Caco-2 (cell line): ENCODE results near the gene ELAVL1. TPM values are rescaled to one million over a fixed set of nuclear protein-coding genes. Genes with fewer than 3 reads are reported as not detected.

Experiments
- BruUV-seq: library from RNA; stranded (reverse); fragments of 400-500 nt; replicated peaks from 2 replicates; lab custom pipeline; 2021; lab: Mats Ljungman, UMichigan
- CTCF ChIA-PET: fragments of 300-600 bp; sonication (Branson Sonifier 250); formaldehyde crosslinking; loops from one replicate; lab custom pipeline; 2022; ENCODE audit warnings: antibody characterized with exemption; lab: Charles Lee
- POLR2A ChIA-PET: fragments of 300-600 bp; sonication (Branson Sonifier 250); formaldehyde crosslinking; loops from one replicate; lab custom pipeline; 2022; ENCODE audit warnings: antibody characterized with exemption; lab: Charles Lee
- DNase-seq, 2 experiments: peaks; one replicate each; pipeline versions ENCODE4 v3.0.0 to v3.0.0-alpha.2; 2020 to 2022
- H3K27me3 ChIP-seq: replicated peaks from 2 replicates; pipeline ENCODE4 v1.6.0; 2011; ENCODE audit warnings: low read length; ENCODE audit not compliant: control insufficient read depth, insufficient read depth
- H3K36me3 ChIP-seq: 2 replicates; pipeline ENCODE4 v1.5.1; 2011; ENCODE audit warnings: low read length; ENCODE audit not compliant: control insufficient read depth, insufficient read depth
- H3K4me1 ChIP-seq: fragments of 250-450 bp; sonication (Bioruptor Pico); 2 replicates; pipeline ENCODE4 v1.5.1; 2020; ENCODE audit warnings: mild to moderate bottlenecking
- H3K4me3 ChIP-seq: 2 replicates; pipeline ENCODE4 v1.5.1; 2011; ENCODE audit warnings: low read depth, mild to moderate bottlenecking, control low read depth, low read length
- H3K9me3 ChIP-seq: fragments of 250-450 bp; sonication (Bioruptor Pico); 2 replicates; pipeline ENCODE4 v1.5.1; 2020; ENCODE audit warnings: mild to moderate bottlenecking, moderate library complexity
- H3K27ac Mint-ChIP-seq: one replicate; pipeline ENCODE4 v1.8.0; 2022; ENCODE audit warnings: mixed read lengths; ENCODE audit not compliant: unreplicated experiment
- H3K27me3 Mint-ChIP-seq: one replicate; pipeline ENCODE4 v1.8.0; 2022; ENCODE audit warnings: mixed read lengths; ENCODE audit not compliant: insufficient read depth, unreplicated experiment
- H3K36me3 Mint-ChIP-seq: one replicate; pipeline ENCODE4 v1.8.0; 2022; ENCODE audit warnings: mild to moderate bottlenecking, mixed read lengths; ENCODE audit not compliant: insufficient read depth, unreplicated experiment
- H3K4me1 Mint-ChIP-seq: one replicate; pipeline ENCODE4 v1.8.0; 2022; ENCODE audit warnings: low read depth, mixed read lengths; ENCODE audit not compliant: unreplicated experiment
- H3K4me3 Mint-ChIP-seq: one replicate; pipeline ENCODE4 v1.8.0; 2022; ENCODE audit warnings: mild to moderate bottlenecking, moderate library complexity, mixed read lengths; ENCODE audit not compliant: unreplicated experiment
- H3K9me3 Mint-ChIP-seq: one replicate; pipeline ENCODE4 v1.8.0; 2022; ENCODE audit warnings: mixed read lengths; ENCODE audit not compliant: unreplicated experiment
- CTCF ChIP-seq, 2 experiments: fragments of 200-600 bp in 1 of 2; IDR thresholded peaks; 1 replicate in 1 of 2; 2 replicates in 1 of 2; pipeline versions ENCODE4 v1.5.1 to v1.8.0; 2011 to 2022; ENCODE audit warnings: antibody characterized with exemption in 1 of 2, control low read depth in 1 of 2, inconsistent platforms in 1 of 2, low read depth in 1 of 2, low read length in 1 of 2, mild to moderate bottlenecking in 1 of 2, moderate library complexity in 1 of 2; ENCODE audit not compliant: insufficient read depth in 1 of 2, severe bottlenecking in 1 of 2, unreplicated experiment in 1 of 2
- intact Hi-C: fragments of 100-400 bp; cut with micrococcal nuclease; formaldehyde crosslinking; loops from one replicate; pipeline ENCODE4 v1.10.0; 2022; ENCODE audit not compliant: unreplicated experiment
- total RNA-seq: library from RNA; stranded (reverse); gene quantifications from 2 replicates; pipeline ENCODE4 v1.2.3, GENCODE V29; 2022

The ELAVL1 gene
- total RNA-seq, 1 experiment from 2014 or later: 117 TPM

DNA sequence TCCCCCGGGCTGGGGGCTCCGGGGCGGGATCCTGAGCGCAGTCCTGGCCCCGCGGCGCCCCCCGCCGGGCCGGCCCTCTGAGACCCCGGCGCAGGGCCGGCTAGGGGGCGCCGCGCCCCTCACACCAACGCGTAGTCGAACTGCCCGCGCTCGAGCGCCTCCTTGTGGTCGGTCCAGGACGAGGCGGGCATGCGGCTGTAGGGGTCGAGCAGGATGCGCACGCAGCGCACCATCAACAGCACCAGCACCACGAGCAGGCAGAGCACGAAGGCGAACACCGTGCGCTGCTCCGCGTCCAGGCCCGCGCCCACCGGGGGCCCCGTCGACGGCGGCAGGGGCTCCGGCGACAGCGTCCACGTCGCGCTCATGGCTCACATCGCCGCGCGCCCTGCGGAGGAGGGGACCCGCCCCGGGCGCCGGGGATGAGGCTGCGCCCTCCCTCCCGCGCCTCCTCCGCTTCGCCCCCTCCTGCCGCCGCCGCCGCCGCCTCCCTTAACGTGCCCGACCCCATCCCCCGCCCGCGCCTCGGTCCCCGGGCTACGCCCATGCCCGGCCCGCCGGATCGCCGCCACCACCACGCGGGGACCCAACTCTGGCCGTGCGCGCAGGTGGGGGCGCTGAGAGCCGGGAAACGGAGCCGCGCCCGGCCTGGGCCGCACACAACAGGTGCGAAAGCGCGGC is 80.1 kb downstream of the ELAVL1 start:
- no peaks in the 10 kb centered on the region for H3K36me3 ChIP-seq
- peak overlapping the region; percentile 82 for H3K4me3 Mint-ChIP-seq
- peak; percentile 72 to 85 for DNase-seq
- ChIA-PET CTCF (no interaction called here), POLR2A (no interaction called here)
- H3K4me1 ChIP-seq: peaks cover 23% of the 10 kb centered on the region
- peaks cover 10% of the 10 kb centered on the region for H3K4me1 Mint-ChIP-seq
- H3K27me3 ChIP-seq: no peaks in the 10 kb centered on the region
- peak overlapping the region; percentile 28 for H3K4me3 ChIP-seq
- intact Hi-C loops: loop anchor here (1.0 kb wide), 1 partner anchor 72 kb away; no protein-coding TSS in a partner anchor
- no peak overlapping the region for H3K27ac Mint-ChIP-seq
- peaks cover 59% of the 10 kb centered on the region for H3K36me3 Mint-ChIP-seq
- H3K9me3 ChIP-seq: no peaks in the 10 kb centered on the region
- H3K9me3 Mint-ChIP-seq: no peaks in the 10 kb centered on the region
- no peaks in the 10 kb centered on the region for H3K27me3 Mint-ChIP-seq
- peak; percentile 84 for TF ChIP-seq CTCF (IDR thresholded peaks at IDR 0.05; ENCODE audit: insufficient read depth in 1 of 2, low read depth in 1 of 2, low read length in 1 of 2, severe bottlenecking in 1 of 2, unreplicated experiment in 1 of 2)
- no TSS peak for BruUV-seq

GRCh38 chr19:7924651-7925170 is 80.7 kb downstream of the ELAVL1 start:
- H3K27me3 Mint-ChIP-seq: no peaks in the 10 kb centered on the region
- TF ChIP-seq CTCF (IDR thresholded peaks at IDR 0.05; ENCODE audit: insufficient read depth in 1 of 2, low read depth in 1 of 2, low read length in 1 of 2, severe bottlenecking in 1 of 2, unreplicated experiment in 1 of 2): no peak
- no peaks in the 10 kb centered on the region for H3K27me3 ChIP-seq
- no peak for DNase-seq
- no peaks in the 10 kb centered on the region for H3K9me3 Mint-ChIP-seq
- BruUV-seq: no TSS peak
- H3K36me3 ChIP-seq: no peaks in the 10 kb centered on the region
- H3K4me3 ChIP-seq: no peak overlapping the region
- no peak overlapping the region for H3K27ac Mint-ChIP-seq
- peaks cover 23% of the 10 kb centered on the region for H3K4me1 ChIP-seq
- no peaks in the 10 kb centered on the region for H3K9me3 ChIP-seq
- POLR2A ChIA-PET: no interaction called here
- H3K4me3 Mint-ChIP-seq: peak overlapping the region; percentile 82
- intact Hi-C loops: loop anchor here (1.0 kb wide), 1 partner anchor 71 kb away; no protein-coding TSS in a partner anchor
- CTCF ChIA-PET: no interaction called here
- peaks cover 62% of the 10 kb centered on the region for H3K36me3 Mint-ChIP-seq
- H3K4me1 Mint-ChIP-seq: peaks cover 13% of the 10 kb centered on the region

DNA sequence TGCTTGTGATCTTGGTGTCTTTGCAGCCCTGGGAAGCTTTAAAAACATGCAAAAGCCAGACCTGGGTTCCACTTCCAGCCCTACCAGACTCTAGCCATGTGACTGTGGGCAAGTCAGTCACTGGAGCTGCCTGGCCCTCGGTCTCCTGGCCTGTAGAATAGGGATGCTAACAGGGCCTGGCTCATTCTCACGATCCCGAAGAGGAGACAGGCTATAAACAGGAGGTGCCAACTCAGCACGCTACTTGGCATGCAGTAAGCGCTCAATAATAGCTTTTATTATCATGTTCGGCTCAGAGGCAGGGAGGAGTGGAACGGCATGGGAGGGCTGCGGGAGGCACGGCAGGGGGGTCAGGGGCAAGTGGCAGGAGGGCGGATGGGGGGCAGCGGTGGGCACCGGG is 81.2 kb downstream of the ELAVL1 start:
- Mint-ChIP-seq H3K36me3 (peaks cover 61% of the 10 kb centered on the region), H3K4me1 (peaks cover 16% of the 10 kb centered on the region), H3K9me3 (no peaks in the 10 kb centered on the region), H3K27ac (no peak overlapping the region), H3K27me3 (no peaks in the 10 kb centered on the region), H3K4me3 (peak overlapping the region; percentile 82)
- BruUV-seq: no TSS peak
- DNase-seq: no peak
- TF ChIP-seq CTCF (IDR thresholded peaks at IDR 0.05; ENCODE audit: insufficient read depth in 1 of 2, low read depth in 1 of 2, low read length in 1 of 2, severe bottlenecking in 1 of 2, unreplicated experiment in 1 of 2): no peak
- CTCF ChIA-PET: no interaction called here
- no peaks in the 10 kb centered on the region for H3K27me3 ChIP-seq
- no peaks in the 10 kb centered on the region for H3K9me3 ChIP-seq
- H3K4me1 ChIP-seq: peaks cover 19% of the 10 kb centered on the region
- POLR2A ChIA-PET: interaction anchor here (0.6 kb wide), 1 partner anchor 55 kb away, joined by 4 read pairs; no protein-coding TSS in a partner anchor
- no peaks in the 10 kb centered on the region for H3K36me3 ChIP-seq
- intact Hi-C loops: no loop called here
- H3K4me3 ChIP-seq: no peak overlapping the region
